ENCODE results near the gene DSCAML1. TPM values are rescaled to one million over a fixed set of nuclear protein-coding genes. Genes with fewer than 3 reads are reported as not detected.

The DSCAML1 gene
- total and polyA plus RNA-seq, 2 of the 8 experiments (the other 6 are each of a cell fraction or from before 2014, with no cell fraction given): 0.19 to 0.24 TPM

- TF ChIP-seq EGR1 (IDR thresholded peaks at IDR 0.05; ENCODE audit: borderline replicate concordance, low read depth, low read length) (no peak), PHF8 (conservative IDR thresholded peaks at IDR 0.05; ENCODE audit: low read depth, low read length) (no peak), E2F6 (IDR thresholded peaks at IDR 0.05) (no peak), HDAC6 (IDR thresholded peaks at IDR 0.05; ENCODE audit: low read depth, low read length) (no peak)
Measured at GRCh38 chr11:117632306-117632705, 164.7 kb downstream of the DSCAML1 start (continued).

Data from H1 (cell line).